Panc1 (cell line): ENCODE results near the gene STK11IP.

Source experiments
- CTCF ChIP-seq: fragments of 450-650 bp; IDR thresholded peaks from 2 replicates; pipeline ENCODE4 v1.5.1; 2017; ENCODE audit warnings: mild to moderate bottlenecking
- POLR2AphosphoS5 ChIP-seq: IDR thresholded peaks from 2 replicates; pipeline ENCODE4 v1.6.1; 2012; ENCODE audit warnings: mild to moderate bottlenecking, low read depth, low read length, moderate library complexity
- REST ChIP-seq, 2 experiments: IDR thresholded peaks; 2 replicates each; pipeline ENCODE4 v1.6.1; 2011 to 2012; ENCODE audit warnings: low read depth in 2 of 2, control low read depth in 1 of 2, low read length in 1 of 2, mild to moderate bottlenecking in 1 of 2, moderate library complexity in 1 of 2; ENCODE audit not compliant: insufficient read depth in 1 of 2
- SIN3A ChIP-seq: IDR thresholded peaks from 2 replicates; pipeline ENCODE4 v1.6.1; 2012; ENCODE audit warnings: low read depth, mild to moderate bottlenecking, low read length, moderate library complexity, borderline replicate concordance; ENCODE audit not compliant: insufficient read depth

GRCh38 chr2:219643788-219644398 lies 46.2 kb downstream of the STK11IP start:
- TF ChIP-seq CTCF = no peak
- TF ChIP-seq POLR2AphosphoS5 = no peak
- no peak for TF ChIP-seq REST (IDR thresholded peaks at IDR 0.05; ENCODE audit: insufficient read depth in 1 of 2, low read depth in 2 of 2, low read length in 1 of 2)
- TF ChIP-seq SIN3A = no peak
